GM12878 (cell line): ENCODE results near the gene FAM234A. TPM values are rescaled to one million over a fixed set of nuclear protein-coding genes. Genes with fewer than 3 reads are reported as not detected.

Source experiments
- CEBPB ChIP-seq, 2 experiments: fragments of 150-350 bp in 1 of 2; IDR thresholded peaks; 2 replicates each; pipeline ENCODE4 v1.6.1; 2012 to 2014; ENCODE audit warnings: low read depth in 2 of 2, low read length in 2 of 2, borderline replicate concordance in 1 of 2, inconsistent platforms in 1 of 2
- CUX1 ChIP-seq: IDR thresholded peaks from 2 replicates; pipeline ENCODE4 v1.6.1; 2012; ENCODE audit warnings: improper control_type of control experiment, low read depth, low read length; ENCODE audit not compliant: insufficient replicate concordance
- IKZF2 ChIP-seq, 2 experiments: fragments of 450-650 bp; IDR thresholded peaks; 2 replicates each; pipeline ENCODE4 v1.6.1; 2017; ENCODE audit warnings: mild to moderate bottlenecking in 2 of 2, moderate library complexity in 2 of 2
- MTA2 ChIP-seq: fragments of 450-650 bp; IDR thresholded peaks from 2 replicates; pipeline ENCODE4 v1.6.1; 2016; ENCODE audit warnings: low read depth, mild to moderate bottlenecking, moderate library complexity
- PBX3 ChIP-seq: IDR thresholded peaks from 2 replicates; pipeline ENCODE4 v1.6.1; 2011; ENCODE audit warnings: mild to moderate bottlenecking, low read depth, low read length, moderate library complexity; ENCODE audit not compliant: insufficient replicate concordance
- SRF ChIP-seq, 2 experiments: IDR thresholded peaks; 2 replicates each; pipeline ENCODE4 v1.6.1; 2011; ENCODE audit warnings: low read depth in 2 of 2, low read length in 2 of 2, mild to moderate bottlenecking in 1 of 2, moderate library complexity in 1 of 2
- polyA plus RNA-seq, 11 experiments: library from polyadenylated mRNA; depleted of rRNA in 4 of 11; unstranded in 6 of 11; stranded (reverse) in 5 of 11; fragments of >200 nt; fragmentation: Nextera tagmentation in 4 of 11; fragmentation: Illumina TruSeq in 1 of 11; extraction: Ambion mirVana in 4 of 11; extraction: Trizol in 1 of 11; gene quantifications; 1 replicate in 1 of 11; 2 replicates in 10 of 11; pipeline versions ENCODE4 v1.2.1 to v1.2.3, GENCODE V29; 2011 to 2016; ENCODE audit warnings: inconsistent platforms in 2 of 11, missing spikeins in 2 of 11, low read depth in 1 of 11
- total RNA-seq, 4 experiments: library from RNA; depleted of rRNA in 3 of 4; stranded (reverse); fragments of >200 nt in 3 of 4; fragmentation: Illumina TruSeq in 1 of 4; extraction: Trizol in 1 of 4; gene quantifications; 2 replicates each; pipeline versions ENCODE4 v1.2.1 to v1.2.3, GENCODE V29; 2013 to 2021

The FAM234A gene
- total and polyA plus RNA-seq, 10 of the 15 experiments (the other 5 are each of a cell fraction or from before 2014, with no cell fraction given) = 1.6 to 37.6 (median 17.3) TPM

- no peak for TF ChIP-seq CEBPB (IDR thresholded peaks at IDR 0.05; ENCODE audit: borderline replicate concordance in 1 of 2, low read depth in 2 of 2, low read length in 2 of 2)
- TF ChIP-seq MTA2 = no peak
- no peak for TF ChIP-seq IKZF2 (IDR thresholded peaks at IDR 0.05)
- TF ChIP-seq CUX1 = no peak
- no peak for TF ChIP-seq SRF (IDR thresholded peaks at IDR 0.05; ENCODE audit: low read depth in 2 of 2, low read length in 2 of 2)
- no peak for TF ChIP-seq PBX3
Observed at GRCh38 chr16:220021-220420, 14.6 kb upstream of the FAM234A start (continued).
